ENCODE measurements around the gene HOOK2.
"Not testable (repeated sequence)": the region's sequence is repeated elsewhere in the genome, so short reads cannot be mapped to it uniquely, and the experiment has no call there.

The HOOK2 gene, protein sequence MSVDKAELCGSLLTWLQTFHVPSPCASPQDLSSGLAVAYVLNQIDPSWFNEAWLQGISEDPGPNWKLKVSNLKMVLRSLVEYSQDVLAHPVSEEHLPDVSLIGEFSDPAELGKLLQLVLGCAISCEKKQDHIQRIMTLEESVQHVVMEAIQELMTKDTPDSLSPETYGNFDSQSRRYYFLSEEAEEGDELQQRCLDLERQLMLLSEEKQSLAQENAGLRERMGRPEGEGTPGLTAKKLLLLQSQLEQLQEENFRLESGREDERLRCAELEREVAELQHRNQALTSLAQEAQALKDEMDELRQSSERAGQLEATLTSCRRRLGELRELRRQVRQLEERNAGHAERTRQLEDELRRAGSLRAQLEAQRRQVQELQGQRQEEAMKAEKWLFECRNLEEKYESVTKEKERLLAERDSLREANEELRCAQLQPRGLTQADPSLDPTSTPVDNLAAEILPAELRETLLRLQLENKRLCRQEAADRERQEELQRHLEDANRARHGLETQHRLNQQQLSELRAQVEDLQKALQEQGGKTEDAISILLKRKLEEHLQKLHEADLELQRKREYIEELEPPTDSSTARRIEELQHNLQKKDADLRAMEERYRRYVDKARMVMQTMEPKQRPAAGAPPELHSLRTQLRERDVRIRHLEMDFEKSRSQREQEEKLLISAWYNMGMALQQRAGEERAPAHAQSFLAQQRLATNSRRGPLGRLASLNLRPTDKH

DNA sequence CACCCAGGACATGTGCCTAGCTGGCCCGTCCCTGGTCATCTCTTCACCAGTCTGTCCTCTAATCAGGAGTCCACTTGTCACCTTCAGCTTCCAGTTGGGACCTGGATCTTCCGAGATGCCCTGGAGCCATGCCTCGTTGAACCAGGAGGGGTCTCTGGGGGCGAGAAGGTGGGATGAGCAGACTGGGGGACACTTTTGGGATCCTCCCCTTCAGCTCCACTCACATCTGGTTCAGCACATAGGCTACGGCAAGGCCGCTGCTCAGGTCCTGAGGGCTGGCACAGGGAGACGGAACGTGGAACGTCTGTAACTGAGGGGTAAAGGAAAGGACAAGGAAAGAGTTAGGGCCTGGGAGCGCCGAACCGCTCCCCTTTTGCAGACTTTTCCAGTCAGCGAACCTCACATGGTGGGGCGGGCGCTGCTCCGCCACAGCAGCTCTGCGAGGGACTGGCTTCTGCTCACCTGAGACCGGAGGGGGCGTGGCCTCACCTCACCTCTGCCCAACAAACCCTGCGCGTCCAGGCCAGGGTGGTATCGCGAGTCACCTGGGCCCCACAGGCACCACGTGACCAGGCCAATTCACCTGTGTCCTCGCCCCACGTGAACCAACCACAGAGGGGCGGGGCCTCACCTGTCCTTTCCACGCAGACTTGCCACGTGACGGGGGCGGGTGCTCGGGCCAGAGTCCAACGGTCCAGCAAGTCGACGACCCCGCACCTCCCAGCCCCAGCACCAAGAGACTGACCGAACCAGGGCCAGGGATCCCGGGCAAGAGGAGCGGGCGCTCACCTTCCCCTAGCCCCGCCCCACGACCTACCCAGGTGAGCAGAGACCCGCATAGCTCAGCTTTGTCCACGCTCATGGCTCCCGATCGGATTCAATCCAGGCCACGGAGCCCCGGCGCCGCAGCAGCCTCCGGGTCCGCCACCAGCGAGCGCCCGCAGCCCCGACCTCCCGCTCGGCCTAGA is at the start of gene HOOK2:
TSS of gene HOOK2 (minus strand) at position 965 of the 968 bp plus-strand sequence. CDS start at position 862, 103 bp downstream.
- TF ChIP-seq, protein P1, sequence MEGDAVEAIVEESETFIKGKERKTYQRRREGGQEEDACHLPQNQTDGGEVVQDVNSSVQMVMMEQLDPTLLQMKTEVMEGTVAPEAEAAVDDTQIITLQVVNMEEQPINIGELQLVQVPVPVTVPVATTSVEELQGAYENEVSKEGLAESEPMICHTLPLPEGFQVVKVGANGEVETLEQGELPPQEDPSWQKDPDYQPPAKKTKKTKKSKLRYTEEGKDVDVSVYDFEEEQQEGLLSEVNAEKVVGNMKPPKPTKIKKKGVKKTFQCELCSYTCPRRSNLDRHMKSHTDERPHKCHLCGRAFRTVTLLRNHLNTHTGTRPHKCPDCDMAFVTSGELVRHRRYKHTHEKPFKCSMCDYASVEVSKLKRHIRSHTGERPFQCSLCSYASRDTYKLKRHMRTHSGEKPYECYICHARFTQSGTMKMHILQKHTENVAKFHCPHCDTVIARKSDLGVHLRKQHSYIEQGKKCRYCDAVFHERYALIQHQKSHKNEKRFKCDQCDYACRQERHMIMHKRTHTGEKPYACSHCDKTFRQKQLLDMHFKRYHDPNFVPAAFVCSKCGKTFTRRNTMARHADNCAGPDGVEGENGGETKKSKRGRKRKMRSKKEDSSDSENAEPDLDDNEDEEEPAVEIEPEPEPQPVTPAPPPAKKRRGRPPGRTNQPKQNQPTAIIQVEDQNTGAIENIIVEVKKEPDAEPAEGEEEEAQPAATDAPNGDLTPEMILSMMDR (IDR thresholded peaks at IDR 0.05; ENCODE audit: extremely low read depth, missing control alignments), result no peak
- DNase-seq (ENCODE audit: low spot score), result no peak

DNA sequence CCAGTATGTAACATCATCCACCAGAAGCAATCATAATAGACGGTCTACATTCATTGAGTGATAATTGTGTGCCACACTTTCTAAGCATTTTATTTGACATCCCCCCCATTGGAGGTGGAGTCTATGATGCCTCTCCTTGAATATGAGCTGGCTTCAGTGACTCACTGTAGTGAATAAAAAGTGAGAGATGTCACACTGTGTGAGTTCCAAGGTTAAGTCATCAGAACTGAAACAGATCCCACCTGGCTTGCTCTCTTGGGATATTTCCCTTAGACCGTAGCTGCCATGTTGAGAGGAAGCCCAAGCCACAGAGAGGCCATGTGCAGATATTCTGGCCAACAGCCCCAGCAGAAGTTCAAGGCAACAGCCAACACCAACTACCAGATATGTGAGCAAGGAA is 46.4 kb upstream of the HOOK2 start:
- TF ChIP-seq, protein P1 (IDR thresholded peaks at IDR 0.05; ENCODE audit: extremely low read depth, missing control alignments), result no peak
- no peak for DNase-seq (ENCODE audit: low spot score)

DNA sequence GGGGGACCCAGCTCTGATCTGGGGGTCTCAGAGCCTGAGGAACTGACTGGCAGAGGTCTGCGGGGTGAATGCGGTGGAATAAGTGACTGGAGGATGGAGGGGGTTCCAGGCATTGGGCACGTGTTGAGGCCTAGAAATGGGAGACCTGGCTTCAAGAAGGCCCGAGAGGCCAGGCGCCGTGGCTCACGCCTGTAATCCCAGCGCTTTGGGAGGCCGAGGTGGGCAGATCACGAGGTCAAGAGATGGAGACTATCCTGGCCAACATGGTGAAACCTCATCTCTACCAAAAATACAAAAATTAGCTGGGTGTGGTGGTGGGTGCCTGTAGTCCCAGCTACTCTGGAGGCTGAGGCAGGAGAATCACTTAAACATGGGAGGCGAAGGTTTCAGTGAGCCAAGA is 42.5 kb upstream of the HOOK2 start:
- not testable (repeated sequence) for DNase-seq (ENCODE audit: low spot score)

DNA sequence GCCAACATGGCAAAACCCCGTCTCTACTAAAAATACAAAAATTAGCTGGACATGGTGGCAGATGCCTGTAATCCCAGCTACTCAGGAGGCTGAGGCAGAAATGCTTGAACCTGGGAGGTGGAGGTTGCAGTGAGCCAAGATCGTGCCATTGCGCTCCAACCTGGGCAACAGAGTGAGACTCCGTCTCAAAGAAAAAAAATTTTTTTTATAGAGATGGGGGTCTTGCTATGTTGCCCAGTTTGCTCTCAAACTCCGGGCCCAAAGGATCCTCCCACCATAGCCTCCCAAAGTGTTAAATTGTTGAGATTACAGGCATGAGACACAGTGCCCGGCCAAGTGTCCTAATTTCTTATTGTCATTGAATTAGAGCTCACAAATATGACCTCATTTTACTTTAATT is 41.8 kb upstream of the HOOK2 start:
- not testable (repeated sequence) for DNase-seq (ENCODE audit: low spot score)

DNA sequence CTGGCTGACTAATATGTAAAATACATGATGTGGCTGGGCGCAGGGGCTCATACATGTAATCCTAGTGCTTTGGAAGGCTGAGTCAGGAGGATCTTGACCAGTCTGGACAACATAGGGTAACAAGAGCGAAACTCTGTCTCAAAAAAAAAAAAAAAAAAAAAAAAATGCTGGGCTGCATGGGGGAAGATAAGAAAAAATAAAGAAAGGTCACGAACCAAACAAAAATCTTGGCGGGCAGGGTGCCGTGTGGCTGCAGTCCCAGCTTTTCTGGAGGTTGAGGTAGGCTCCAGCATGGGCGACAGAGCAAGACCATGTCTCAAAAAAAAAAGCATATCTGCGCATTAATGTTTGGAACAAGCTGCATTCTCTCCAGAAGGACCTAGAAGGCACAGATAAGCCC is 39.7 kb upstream of the HOOK2 start:
- DNase-seq (ENCODE audit: low spot score), result no peak
- TF ChIP-seq, protein P1 (IDR thresholded peaks at IDR 0.05; ENCODE audit: extremely low read depth, missing control alignments), result no peak

DNA sequence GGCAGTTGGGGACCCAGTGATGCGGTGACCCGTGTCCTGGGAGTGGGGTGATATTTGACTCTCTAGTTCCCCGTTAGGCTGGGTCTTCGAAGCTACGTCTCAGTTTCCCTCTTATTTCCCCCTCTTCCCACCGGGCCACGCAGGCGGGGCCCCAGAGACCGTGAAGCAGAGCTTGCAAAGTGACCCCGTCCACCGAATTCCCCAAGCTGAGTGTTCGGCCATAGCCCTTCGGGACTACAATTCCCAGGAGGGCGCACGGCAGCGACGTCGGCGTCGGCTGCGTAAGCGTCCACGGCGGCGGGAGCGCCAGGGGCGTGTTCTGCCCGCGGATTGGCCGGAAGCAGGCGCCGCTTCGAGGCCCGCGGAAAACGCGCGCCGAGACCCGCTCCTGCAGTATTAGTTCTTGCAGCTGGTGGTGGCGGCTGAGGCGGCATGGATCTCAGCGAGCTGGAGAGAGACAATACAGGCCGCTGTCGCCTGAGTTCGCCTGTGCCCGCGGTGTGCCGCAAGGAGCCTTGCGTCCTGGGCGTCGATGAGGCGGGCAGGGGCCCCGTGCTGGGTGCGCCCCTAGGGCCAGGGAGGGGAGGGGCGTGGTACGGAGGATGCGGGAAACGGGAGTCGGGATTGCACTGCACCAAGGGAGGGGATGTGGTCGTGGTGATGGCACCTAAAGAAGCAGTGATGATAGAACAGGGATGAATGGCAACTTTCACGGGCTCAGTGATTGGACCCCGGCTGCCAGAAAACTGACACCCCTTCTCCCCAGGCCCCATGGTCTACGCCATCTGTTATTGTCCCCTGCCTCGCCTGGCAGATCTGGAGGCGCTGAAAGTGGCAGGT is 31.1 kb upstream of the HOOK2 start, which contains the start of gene RNASEH2A:
TSS of gene RNASEH2A (plus strand) at position 343 of the 840 bp plus-strand sequence. CDS start at position 433, 90 bp downstream.
- TF ChIP-seq, protein P1 (IDR thresholded peaks at IDR 0.05; ENCODE audit: extremely low read depth, missing control alignments), result no peak
- peak; percentile 98 for DNase-seq (ENCODE audit: low spot score)

DNA sequence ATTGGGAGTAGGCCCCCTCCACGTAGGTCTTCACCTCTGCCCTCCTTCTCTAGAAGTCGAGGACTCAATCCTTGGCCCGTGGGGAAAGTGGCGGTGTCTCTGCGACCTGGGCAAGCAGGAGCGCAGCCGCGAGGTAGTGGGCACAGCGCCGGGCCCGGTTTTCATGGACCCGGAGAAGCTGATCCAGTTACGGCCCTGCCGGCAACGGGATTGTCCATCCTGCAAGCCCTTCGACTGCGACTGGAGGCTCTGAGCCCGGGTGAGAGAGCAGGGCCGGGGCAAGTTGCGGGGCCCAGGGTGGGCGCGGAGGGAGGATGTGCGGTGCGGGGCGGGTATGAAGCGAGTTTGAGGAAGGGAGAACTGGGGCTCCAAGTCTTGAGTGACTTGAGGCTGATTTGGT is 28.7 kb upstream of the HOOK2 start:
- TF ChIP-seq, protein P1 (IDR thresholded peaks at IDR 0.05; ENCODE audit: extremely low read depth, missing control alignments), result no peak

More for the DNA sequence above, 28.7 kb upstream of the HOOK2 start:
- DNase-seq (ENCODE audit: low spot score), result no peak

Measured in GM20000 (cell line).